Measurements from ENCODE around the gene RPS6KA2. TPM values are rescaled to one million over a fixed set of nuclear protein-coding genes. Genes with fewer than 3 reads are reported as not detected.

Gene RPS6KA2
- total RNA-seq, 1 experiment from 2014 or later, result 18.5 TPM

GRCh38 chr6:166419286-166419685, 207.8 kb downstream of the RPS6KA2 start:
- Histone ChIP-seq H3K4me3 (no peak overlapping the region), H3K27ac (no peak overlapping the region), H3F3A (ENCODE audit: insufficient read depth, low read depth) (no peaks in the 10 kb centered on the region), H3K27me3 (ENCODE audit: insufficient read depth, low read depth) (no peaks in the 10 kb centered on the region), H3K36me3 (ENCODE audit: low read depth) (no peaks in the 10 kb centered on the region), H3K4me1 (replicated peaks; ENCODE audit: insufficient read depth) (no peaks in the 10 kb centered on the region), H3K9me3 (ENCODE audit: insufficient read depth, low read depth) (no peaks in the 10 kb centered on the region), H3K79me2 (ENCODE audit: low read depth) (no peaks in the 10 kb centered on the region), H3K4me2 (no peak overlapping the region), H3K9me2 (ENCODE audit: insufficient read depth) (no peaks in the 10 kb centered on the region), H4K20me1 (ENCODE audit: insufficient read depth) (no peaks in the 10 kb centered on the region), H2AFZ (no peak overlapping the region)
- BruUV-seq (replicated peaks), result no TSS peak
- intact Hi-C loops (cut with micrococcal nuclease; ENCODE audit: unreplicated experiment), result no loop called here
- TF ChIP-seq EZH2 (IDR thresholded peaks at IDR 0.05; ENCODE audit: low read depth) (no peak), CTCF (conservative IDR thresholded peaks at IDR 0.05) (no peak)
- ChIA-PET CTCF (no interaction called here), POLR2A (ENCODE audit: unreplicated experiment) (no interaction called here)
- no peak for DNase-seq

GRCh38 chr6:166418691-166419143, 208.3 kb downstream of the RPS6KA2 start:
- no peaks in the 10 kb centered on the region for H3K4me1 ChIP-seq (replicated peaks; ENCODE audit: insufficient read depth)
- H4K20me1 ChIP-seq (ENCODE audit: insufficient read depth), result no peaks in the 10 kb centered on the region
- H3K9me2 ChIP-seq (ENCODE audit: insufficient read depth), result no peaks in the 10 kb centered on the region
- TF ChIP-seq EZH2 (IDR thresholded peaks at IDR 0.05; ENCODE audit: low read depth) (no peak), CTCF (conservative IDR thresholded peaks at IDR 0.05) (no peak)
- H3K36me3 ChIP-seq (ENCODE audit: low read depth), result no peaks in the 10 kb centered on the region
- POLR2A ChIA-PET (ENCODE audit: unreplicated experiment), result no interaction called here
- intact Hi-C loops (cut with micrococcal nuclease; ENCODE audit: unreplicated experiment), result no loop called here
- no peak for DNase-seq
- H3F3A ChIP-seq (ENCODE audit: insufficient read depth, low read depth), result no peaks in the 10 kb centered on the region
- CTCF ChIA-PET, result no interaction called here
- H3K4me2 ChIP-seq, result no peak overlapping the region
- H3K79me2 ChIP-seq (ENCODE audit: low read depth), result no peaks in the 10 kb centered on the region
- no peak overlapping the region for H2AFZ ChIP-seq
- H3K9me3 ChIP-seq (ENCODE audit: insufficient read depth, low read depth), result no peaks in the 10 kb centered on the region
- no peak overlapping the region for H3K4me3 ChIP-seq
- no TSS peak for BruUV-seq (replicated peaks)
- no peak overlapping the region for H3K27ac ChIP-seq
- no peaks in the 10 kb centered on the region for H3K27me3 ChIP-seq (ENCODE audit: insufficient read depth, low read depth)

- H3F3A ChIP-seq (ENCODE audit: insufficient read depth, low read depth), result no peaks in the 10 kb centered on the region
- H3K79me2 ChIP-seq (ENCODE audit: low read depth), result no peaks in the 10 kb centered on the region
- intact Hi-C loops (cut with micrococcal nuclease; ENCODE audit: unreplicated experiment), result no loop called here
- BruUV-seq (replicated peaks), result no TSS peak
- no peaks in the 10 kb centered on the region for H4K20me1 ChIP-seq (ENCODE audit: insufficient read depth)
- H3K4me1 ChIP-seq (replicated peaks; ENCODE audit: insufficient read depth), result no peaks in the 10 kb centered on the region
- no peak for TF ChIP-seq EZH2 (IDR thresholded peaks at IDR 0.05; ENCODE audit: low read depth)
- no peak for TF ChIP-seq CTCF (conservative IDR thresholded peaks at IDR 0.05)
- H3K9me2 ChIP-seq (ENCODE audit: insufficient read depth), result no peaks in the 10 kb centered on the region
- H3K4me2 ChIP-seq, result no peak overlapping the region
- no peaks in the 10 kb centered on the region for H3K27me3 ChIP-seq (ENCODE audit: insufficient read depth, low read depth)
- H3K9me3 ChIP-seq (ENCODE audit: insufficient read depth, low read depth), result no peaks in the 10 kb centered on the region
- no peak for DNase-seq
- H3K4me3 ChIP-seq, result no peak overlapping the region
- POLR2A ChIA-PET (ENCODE audit: unreplicated experiment), result no interaction called here
- CTCF ChIA-PET, result no interaction called here
- no peak overlapping the region for H2AFZ ChIP-seq
- no peaks in the 10 kb centered on the region for H3K36me3 ChIP-seq (ENCODE audit: low read depth)
- H3K27ac ChIP-seq, result no peak overlapping the region
Measured at GRCh38 chr6:166417285-166417691, 209.8 kb downstream of the RPS6KA2 start.
